H1 (cell line): ENCODE data around the gene KRT32. TPM values are rescaled to one million over a fixed set of nuclear protein-coding genes. Genes with fewer than 3 reads are reported as not detected.

Source experiments
- CTCF ChIA-PET: fragments of 300-600 bp; sonication (Branson Sonifier 250); formaldehyde crosslinking; loops from one replicate; lab custom pipeline; 2021; ENCODE audit not compliant: partially characterized antibody; lab: Charles Lee
- POLR2A ChIA-PET: fragments of 300-600 bp; sonication (Branson Sonifier 250); formaldehyde crosslinking; loops from one replicate; lab custom pipeline; 2021; ENCODE audit warnings: inconsistent platforms; ENCODE audit not compliant: partially characterized antibody; lab: Charles Lee
- DNase-seq, 2 experiments: peaks; one replicate each; pipeline versions ENCODE4 v3.0.0 to v3.0.0-alpha.2; 2010 to 2022; ENCODE audit warnings: low spot score in 2 of 2, low read depth in 1 of 2, mixed read lengths in 1 of 2
- FAIRE-seq: peaks from 2 replicates; lab custom pipeline; 2011; peaks lifted over from hg19 to GRCh38; lab: Jason Lieb, UNC
- H2AFZ ChIP-seq: 2 replicates; pipeline ENCODE4 v1.8.1; 2012; ENCODE audit warnings: low read length, inconsistent platforms
- H2AK5ac ChIP-seq: 2 replicates; pipeline ENCODE4 v1.6.1; 2013; ENCODE audit warnings: low read depth, low read length
- H2BK120ac ChIP-seq: replicated peaks from 2 replicates; pipeline ENCODE3; 2013; ENCODE audit warnings: low read depth, low read length, inconsistent platforms
- H2BK12ac ChIP-seq: 2 replicates; pipeline ENCODE4 v1.6.1; 2013; ENCODE audit warnings: low read depth, low read length
- H2BK15ac ChIP-seq: 2 replicates; pipeline ENCODE4 v1.6.1; 2013; ENCODE audit warnings: low read length
- H2BK20ac ChIP-seq: 2 replicates; pipeline ENCODE4 v1.6.1; 2013; ENCODE audit warnings: low read length
- H2BK5ac ChIP-seq: 2 replicates; pipeline ENCODE4 v1.6.1; 2013; ENCODE audit warnings: low read depth, low read length
- H3K14ac ChIP-seq: 2 replicates; pipeline ENCODE4 v1.6.1; 2013; ENCODE audit warnings: inconsistent platforms; ENCODE audit not compliant: insufficient read length
- H3K18ac ChIP-seq: 2 replicates; pipeline ENCODE4 v1.6.1; 2013; ENCODE audit warnings: low read length; ENCODE audit errors: extremely low read depth
- H3K23ac ChIP-seq: 2 replicates; pipeline ENCODE4 v1.6.1; 2013; ENCODE audit warnings: inconsistent platforms; ENCODE audit not compliant: insufficient read length
- H3K23me2 ChIP-seq: 2 replicates; pipeline ENCODE4 v1.6.1; 2013; ENCODE audit warnings: low read depth, low read length
- H3K27ac ChIP-seq: 2 replicates; pipeline ENCODE4 v1.6.1; 2011; ENCODE audit warnings: low read depth, low read length, inconsistent platforms
- H3K27me3 ChIP-seq, 4 experiments: replicated peaks in 1 of 4; 1 replicate in 1 of 4; 2 replicates in 3 of 4; pipeline versions ENCODE4 v1.6.1 to v1.8.1; 2011 to 2013; ENCODE audit warnings: low read length in 3 of 4, mild to moderate bottlenecking in 3 of 4, inconsistent platforms in 2 of 4, mixed read lengths in 2 of 4, moderate library complexity in 1 of 4; ENCODE audit not compliant: control insufficient read depth in 3 of 4, insufficient read depth in 3 of 4; ENCODE audit errors: extremely low read depth in 1 of 4
- H3K36me3 ChIP-seq, 4 experiments: 2 replicates each; pipeline versions ENCODE4 v1.6.1 to v1.8.1; 2011 to 2013; ENCODE audit warnings: mild to moderate bottlenecking in 4 of 4, low read length in 3 of 4, moderate library complexity in 2 of 4, control low read depth in 1 of 4, inconsistent platforms in 1 of 4; ENCODE audit not compliant: insufficient read depth in 4 of 4, control insufficient read depth in 2 of 4
- H3K4ac ChIP-seq: replicated peaks from 2 replicates; pipeline ENCODE3; 2013; ENCODE audit warnings: low read length, low read depth, mixed read lengths, inconsistent platforms; ENCODE audit not compliant: insufficient read length
- H3K4me1 ChIP-seq, 4 experiments: replicated peaks in 1 of 4; 1 replicate in 1 of 4; 2 replicates in 3 of 4; pipeline versions ENCODE4 v1.6.1 to v1.8.1; 2011 to 2013; ENCODE audit warnings: low read length in 3 of 4, inconsistent platforms in 2 of 4, mixed read lengths in 1 of 4; ENCODE audit not compliant: insufficient read depth in 4 of 4, control insufficient read depth in 3 of 4
- H3K4me2 ChIP-seq, 2 experiments: 2 replicates each; pipeline versions ENCODE4 v1.6.1 to v1.8.1; 2011 to 2013; ENCODE audit warnings: low read depth in 2 of 2, low read length in 2 of 2, control low read depth in 1 of 2, inconsistent platforms in 1 of 2, mild to moderate bottlenecking in 1 of 2; ENCODE audit not compliant: insufficient read depth in 1 of 2
- H3K4me3 ChIP-seq, 4 experiments: fragments of 200-600, 300-600 bp in 1 of 4; sonication (generic), shearing (Covaris generic), sonication (Bioruptor Twin) in 1 of 4; 2 replicates each; pipeline versions ENCODE4 v1.5.1 to v1.8.1; 2011 to 2016; ENCODE audit warnings: low read length in 4 of 4, low read depth in 3 of 4, control low read depth in 2 of 4, inconsistent platforms in 2 of 4, mild to moderate bottlenecking in 2 of 4, mixed read lengths in 1 of 4, moderate library complexity in 1 of 4; ENCODE audit not compliant: insufficient read depth in 2 of 4; ENCODE audit errors: extremely low read depth in 1 of 4
- H3K56ac ChIP-seq: replicated peaks from 2 replicates; pipeline ENCODE3; 2013; ENCODE audit warnings: low read depth, mild to moderate bottlenecking, mixed read lengths, low read length, inconsistent platforms; ENCODE audit not compliant: insufficient read length
- H3K79me1 ChIP-seq: 2 replicates; pipeline ENCODE4 v1.6.1; 2013; ENCODE audit warnings: low read depth, low read length, control low read depth
- H3K79me2 ChIP-seq, 2 experiments: 2 replicates each; pipeline versions ENCODE4 v1.6.1 to v1.8.1; 2012 to 2013; ENCODE audit warnings: low read length in 2 of 2, mild to moderate bottlenecking in 2 of 2, inconsistent platforms in 1 of 2; ENCODE audit not compliant: insufficient read depth in 2 of 2, control insufficient read depth in 1 of 2
- H3K9ac ChIP-seq, 4 experiments: replicated peaks in 1 of 4; 1 replicate in 1 of 4; 2 replicates in 3 of 4; pipeline versions ENCODE4 v1.6.1 to v1.8.1; 2011 to 2013; ENCODE audit warnings: low read depth in 3 of 4, low read length in 3 of 4, control low read depth in 2 of 4, mild to moderate bottlenecking in 2 of 4, moderate library complexity in 2 of 4, inconsistent platforms in 1 of 4; ENCODE audit errors: extremely low read depth in 1 of 4
- H3K9me3 ChIP-seq, 2 experiments: 2 replicates each; pipeline versions ENCODE4 v1.6.1 to v1.8.1; 2012 to 2013; ENCODE audit warnings: mild to moderate bottlenecking in 2 of 2, moderate library complexity in 2 of 2, control low read depth in 1 of 2, inconsistent platforms in 1 of 2, low read depth in 1 of 2, low read length in 1 of 2, mixed read lengths in 1 of 2; ENCODE audit not compliant: insufficient read depth in 2 of 2
- H4K20me1 ChIP-seq, 2 experiments: replicated peaks in 1 of 2; 2 replicates each; pipeline versions ENCODE3 to v1.8.1; 2011 to 2013; ENCODE audit warnings: inconsistent platforms in 2 of 2, low read length in 2 of 2, mild to moderate bottlenecking in 1 of 2; ENCODE audit not compliant: insufficient read depth in 2 of 2, control insufficient read depth in 1 of 2
- H4K5ac ChIP-seq: 2 replicates; pipeline ENCODE4 v1.6.1; 2013; ENCODE audit warnings: low read length, low read depth, mixed read lengths, inconsistent platforms; ENCODE audit not compliant: insufficient read length
- H4K8ac ChIP-seq: 2 replicates; pipeline ENCODE4 v1.8.0; 2013; ENCODE audit warnings: mild to moderate bottlenecking, moderate library complexity, low read length, inconsistent platforms; ENCODE audit not compliant: insufficient read depth; ENCODE audit errors: extremely low read depth
- H4K91ac ChIP-seq: replicated peaks from 2 replicates; pipeline ENCODE3; 2013; ENCODE audit warnings: low read length, mixed read lengths, inconsistent platforms; ENCODE audit not compliant: insufficient read length
- POLR2A ChIP-seq, 2 experiments: IDR thresholded peaks; 1 replicate in 1 of 2; 2 replicates in 1 of 2; pipeline ENCODE4 v1.6.1; 2011; ENCODE audit warnings: low read depth in 2 of 2, low read length in 2 of 2, mild to moderate bottlenecking in 2 of 2; ENCODE audit errors: control extremely low read depth in 1 of 2
- SIX5 ChIP-seq: IDR thresholded peaks from 2 replicates; pipeline ENCODE4 v1.6.1; 2011; ENCODE audit warnings: mild to moderate bottlenecking, low read depth, low read length
- ZNF274 ChIP-seq: IDR thresholded peaks from 2 replicates; pipeline ENCODE4 v1.7.0; 2012; ENCODE audit warnings: low read length, borderline replicate concordance; ENCODE audit errors: extremely low read depth
- WGBS, 2 experiments: shearing (Covaris generic) in 1 of 2; methylation state at CpG; one replicate each; pipeline versions ENCODE4 v1.1.6 to v1.1.7; 2013 to 2015; ENCODE audit warnings: low lambda C conversion rate in 2 of 2, mixed read lengths in 2 of 2, inconsistent platforms in 1 of 2, low coverage in 1 of 2, missing lambda C conversion rate in 1 of 2; ENCODE audit not compliant: insufficient replicate concordance in 2 of 2, insufficient coverage in 1 of 2, insufficient read length in 1 of 2; ENCODE audit errors: extremely low coverage in 1 of 2, missing lambda C conversion rate in 1 of 2; 5-methylcytosine and 5-hydroxymethylcytosine counted together
- polyA plus RNA-seq, 7 experiments: library from polyadenylated mRNA; depleted of rRNA in 3 of 7; stranded (reverse) in 5 of 7; unstranded in 2 of 7; fragments of >200 nt in 5 of 7; fragments of 200-250 nt in 2 of 7; gene quantifications; 1 replicate in 5 of 7; 2 replicates in 1 of 7; 4 replicates in 1 of 7; pipeline versions ENCODE4 v1.2.1 to v1.2.3, GENCODE V29; 2011 to 2013; ENCODE audit warnings: missing spikeins in 2 of 7, mixed read lengths in 2 of 7
- total RNA-seq: library from RNA; stranded (reverse); fragmentation: NEBNext Ultra II Directional; extraction: Animal tissue kit (Norgen Biotek cat#: 25700); gene quantifications from 2 replicates; pipeline ENCODE4 v1.2.1, GENCODE V29; 2021

Gene KRT32
- total and polyA plus RNA-seq, 2 of the 8 experiments (the other 6 are each of a cell fraction or from before 2014, with no cell fraction given): not detected

GRCh38 chr17:41440531-41441033, 26.6 kb downstream of the KRT32 start, which contains the start of gene KRT38:
TSS of gene KRT38 (minus strand) at chr17:41440983. CDS start at chr17:41440921, 62 bp downstream.
- ChIA-PET POLR2A (interaction anchor here (1.5 kb wide), 1 partner anchor 14 kb away, joined by 3 read pairs; no protein-coding TSS in a partner anchor), CTCF (interaction anchor here (0.8 to 1.8 kb wide), 4 partner anchors 23 to 222 kb away, joined by 3 to 5 read pairs (median 4); no protein-coding TSS in a partner anchor)
- no peak within 1 kb of the TSS for H2BK5ac ChIP-seq
- 92% methylated on average over 10 of the region's 10 CpGs; no CpG with 5 or more reads in 1 of the 2 experiments for WGBS, 2 experiments
- H3K4me1 ChIP-seq: no peaks in the 10 kb centered on the region
- no peak within 1 kb of the TSS for H2BK15ac ChIP-seq
- H3K18ac ChIP-seq: no peak within 1 kb of the TSS
- DNase-seq (no peak), FAIRE-seq (no peak)
- peak within 1 kb of the TSS; percentile 20; the same call in 1 of the 2 replicates for H4K8ac ChIP-seq
- H3K27me3 ChIP-seq: no peaks in the 10 kb centered on the region; a peak in 1 of 7 replicates
- H2AFZ ChIP-seq: no peak within 1 kb of the TSS
- H2BK120ac ChIP-seq: no peak within 1 kb of the TSS
- H4K5ac ChIP-seq: no peak within 1 kb of the TSS
- no peaks in the 10 kb centered on the region for H3K36me3 ChIP-seq
- H2BK20ac ChIP-seq: no peak within 1 kb of the TSS
- H3K56ac ChIP-seq: no peak within 1 kb of the TSS
- H3K4ac ChIP-seq: no peak within 1 kb of the TSS
- H3K27ac ChIP-seq: no peak within 1 kb of the TSS
- no peak within 1 kb of the TSS for H3K4me2 ChIP-seq
- H3K9me3 ChIP-seq: no peaks in the 10 kb centered on the region; a peak in 1 of 4 replicates
- H3K9ac ChIP-seq: no peak within 1 kb of the TSS
- no peak within 1 kb of the TSS for H3K14ac ChIP-seq
- no peak within 1 kb of the TSS for H2AK5ac ChIP-seq
- no peaks in the 10 kb centered on the region for H3K23me2 ChIP-seq
- H3K23ac ChIP-seq: no peak within 1 kb of the TSS
- no peak within 1 kb of the TSS for H3K4me3 ChIP-seq
- H3K79me1 ChIP-seq: no peaks in the 10 kb centered on the region
- no peaks in the 10 kb centered on the region for H4K20me1 ChIP-seq
- H3K79me2 ChIP-seq: no peaks in the 10 kb centered on the region
- H2BK12ac ChIP-seq: no peak within 1 kb of the TSS
- no peak within 1 kb of the TSS for H4K91ac ChIP-seq
- TF ChIP-seq POLR2A (IDR thresholded peaks at IDR 0.05; ENCODE audit: control extremely low read depth in 1 of 2, low read depth in 2 of 2, low read length in 2 of 2) (no peak), ZNF274 (no peak), SIX5 (no peak)
